Measurements from ENCODE around the gene CDC14C. TPM values are rescaled to one million over a fixed set of nuclear protein-coding genes. Genes with fewer than 3 reads are reported as not detected.

Gene CDC14C
- total RNA-seq, 6 experiments from 2014 or later, result 0.09 to 0.31 (median 0.14) TPM; not detected in 3

DNA sequence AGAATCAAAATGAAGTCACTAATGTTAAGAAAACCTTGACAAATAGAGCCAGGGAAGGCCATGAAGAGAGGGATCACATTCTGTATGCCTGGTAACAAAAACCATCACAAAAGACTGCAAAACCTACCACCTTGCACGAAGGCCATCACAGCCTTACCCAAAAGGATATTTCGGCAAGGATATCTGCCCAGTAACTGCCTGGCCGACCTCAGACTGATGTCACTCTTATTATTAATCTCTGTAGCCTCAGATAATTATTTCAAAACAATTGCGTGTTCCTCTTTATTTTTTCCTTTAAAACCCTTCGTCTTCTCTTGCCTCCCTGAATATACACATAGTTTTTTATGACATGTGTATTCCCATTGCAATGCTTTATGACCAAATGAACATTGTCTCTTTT is 52.5 kb downstream of the CDC14C start:
- H3K9me3 Mint-ChIP-seq, result peaks cover 54% of the 10 kb centered on the region
- H3K27ac Mint-ChIP-seq, result no peak overlapping the region
- TF ChIP-seq, protein P1, sequence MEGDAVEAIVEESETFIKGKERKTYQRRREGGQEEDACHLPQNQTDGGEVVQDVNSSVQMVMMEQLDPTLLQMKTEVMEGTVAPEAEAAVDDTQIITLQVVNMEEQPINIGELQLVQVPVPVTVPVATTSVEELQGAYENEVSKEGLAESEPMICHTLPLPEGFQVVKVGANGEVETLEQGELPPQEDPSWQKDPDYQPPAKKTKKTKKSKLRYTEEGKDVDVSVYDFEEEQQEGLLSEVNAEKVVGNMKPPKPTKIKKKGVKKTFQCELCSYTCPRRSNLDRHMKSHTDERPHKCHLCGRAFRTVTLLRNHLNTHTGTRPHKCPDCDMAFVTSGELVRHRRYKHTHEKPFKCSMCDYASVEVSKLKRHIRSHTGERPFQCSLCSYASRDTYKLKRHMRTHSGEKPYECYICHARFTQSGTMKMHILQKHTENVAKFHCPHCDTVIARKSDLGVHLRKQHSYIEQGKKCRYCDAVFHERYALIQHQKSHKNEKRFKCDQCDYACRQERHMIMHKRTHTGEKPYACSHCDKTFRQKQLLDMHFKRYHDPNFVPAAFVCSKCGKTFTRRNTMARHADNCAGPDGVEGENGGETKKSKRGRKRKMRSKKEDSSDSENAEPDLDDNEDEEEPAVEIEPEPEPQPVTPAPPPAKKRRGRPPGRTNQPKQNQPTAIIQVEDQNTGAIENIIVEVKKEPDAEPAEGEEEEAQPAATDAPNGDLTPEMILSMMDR (IDR thresholded peaks at IDR 0.05), result no peak
- no peak overlapping the region for H3K4me3 Mint-ChIP-seq
- H3K4me1 Mint-ChIP-seq (ENCODE audit: low read depth), result no peaks in the 10 kb centered on the region
- H3K36me3 Mint-ChIP-seq (ENCODE audit: low read depth), result no peaks in the 10 kb centered on the region
- DNase-seq, result no peak
- no peaks in the 10 kb centered on the region for H3K27me3 Mint-ChIP-seq (ENCODE audit: insufficient read depth)
